Measurements from ENCODE around the gene RALGAPA1.

Gene RALGAPA1

DNA sequence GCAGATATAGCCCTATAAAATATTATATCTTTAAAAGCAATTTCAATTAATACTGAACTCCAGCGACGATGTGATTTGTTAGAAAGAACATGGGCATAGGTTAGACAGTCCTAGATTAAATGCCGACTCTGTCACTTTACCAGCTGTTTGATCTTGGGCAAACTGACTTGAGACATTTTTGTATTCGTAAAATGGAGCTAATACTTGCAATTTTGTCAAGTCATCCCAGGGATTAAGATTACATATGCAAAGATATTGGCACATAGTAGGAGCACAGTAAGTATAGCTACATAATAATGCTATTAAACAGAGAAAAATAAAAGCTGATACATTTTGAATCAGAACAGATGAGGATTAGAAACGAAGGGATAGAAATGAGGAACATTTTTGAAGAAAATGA, 266.1 kb downstream of the RALGAPA1 start:
- DNase-seq (ENCODE audit: extremely low read depth, low read depth), result no peak
- TF ChIP-seq, protein P1, sequence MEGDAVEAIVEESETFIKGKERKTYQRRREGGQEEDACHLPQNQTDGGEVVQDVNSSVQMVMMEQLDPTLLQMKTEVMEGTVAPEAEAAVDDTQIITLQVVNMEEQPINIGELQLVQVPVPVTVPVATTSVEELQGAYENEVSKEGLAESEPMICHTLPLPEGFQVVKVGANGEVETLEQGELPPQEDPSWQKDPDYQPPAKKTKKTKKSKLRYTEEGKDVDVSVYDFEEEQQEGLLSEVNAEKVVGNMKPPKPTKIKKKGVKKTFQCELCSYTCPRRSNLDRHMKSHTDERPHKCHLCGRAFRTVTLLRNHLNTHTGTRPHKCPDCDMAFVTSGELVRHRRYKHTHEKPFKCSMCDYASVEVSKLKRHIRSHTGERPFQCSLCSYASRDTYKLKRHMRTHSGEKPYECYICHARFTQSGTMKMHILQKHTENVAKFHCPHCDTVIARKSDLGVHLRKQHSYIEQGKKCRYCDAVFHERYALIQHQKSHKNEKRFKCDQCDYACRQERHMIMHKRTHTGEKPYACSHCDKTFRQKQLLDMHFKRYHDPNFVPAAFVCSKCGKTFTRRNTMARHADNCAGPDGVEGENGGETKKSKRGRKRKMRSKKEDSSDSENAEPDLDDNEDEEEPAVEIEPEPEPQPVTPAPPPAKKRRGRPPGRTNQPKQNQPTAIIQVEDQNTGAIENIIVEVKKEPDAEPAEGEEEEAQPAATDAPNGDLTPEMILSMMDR (IDR thresholded peaks at IDR 0.05; ENCODE audit: low read depth, low read length), result no peak

DNA sequence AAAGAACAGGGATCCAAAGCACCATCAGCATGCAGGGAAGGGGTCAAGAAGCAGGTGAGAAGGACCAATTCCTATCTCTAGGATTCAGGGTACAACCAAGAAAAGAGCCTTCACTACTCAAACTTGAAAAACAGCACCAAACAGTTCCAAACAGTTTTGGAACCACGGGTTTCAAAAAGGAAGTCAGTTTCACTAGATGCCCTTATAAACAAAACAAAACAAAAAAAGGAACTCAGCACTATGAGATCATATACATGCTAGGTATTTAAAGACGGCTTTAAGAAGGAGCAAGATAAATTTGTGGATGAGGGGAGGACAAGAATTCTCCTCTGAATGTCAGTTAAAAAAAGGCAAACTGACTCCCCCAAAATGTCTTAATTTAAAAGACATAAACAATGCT, 269.1 kb downstream of the RALGAPA1 start:
- TF ChIP-seq, protein P1 (IDR thresholded peaks at IDR 0.05; ENCODE audit: low read depth, low read length), result no peak
- DNase-seq (ENCODE audit: extremely low read depth, low read depth), result no peak

- TF ChIP-seq, protein P1 (IDR thresholded peaks at IDR 0.05; ENCODE audit: low read depth, low read length), result no peak
- DNase-seq (ENCODE audit: extremely low read depth, low read depth), result no peak
These were observed 273.5 kb downstream of the RALGAPA1 start for GRCh38 chr14:35535483-35536112.

DNA sequence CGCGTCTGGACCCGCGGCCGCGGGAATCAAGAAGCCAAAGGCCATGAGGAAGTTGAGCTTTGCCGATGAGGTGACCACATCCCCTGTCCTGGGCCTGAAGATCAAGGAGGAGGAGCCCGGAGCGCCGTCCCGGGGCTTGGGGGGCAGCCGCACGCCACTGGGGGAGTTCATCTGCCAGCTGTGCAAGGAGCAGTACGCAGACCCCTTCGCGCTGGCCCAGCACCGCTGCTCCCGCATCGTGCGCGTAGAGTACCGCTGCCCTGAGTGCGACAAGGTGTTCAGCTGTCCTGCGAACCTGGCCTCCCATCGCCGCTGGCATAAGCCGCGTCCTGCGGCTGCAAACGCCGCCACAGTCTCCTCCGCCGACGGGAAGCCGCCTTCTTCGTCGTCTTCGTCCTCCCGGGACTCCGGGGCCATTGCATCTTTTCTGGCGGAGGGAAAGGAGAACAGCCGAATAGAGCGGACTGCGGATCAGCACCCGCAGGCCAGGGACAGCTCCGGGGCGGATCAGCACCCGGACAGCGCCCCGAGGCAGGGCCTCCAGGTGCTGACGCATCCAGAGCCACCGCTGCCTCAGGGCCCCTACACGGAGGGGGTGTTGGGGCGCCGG, 274.1 kb downstream of the RALGAPA1 start:
- peak; percentile 12 for DNase-seq (ENCODE audit: extremely low read depth, low read depth)

DNA sequence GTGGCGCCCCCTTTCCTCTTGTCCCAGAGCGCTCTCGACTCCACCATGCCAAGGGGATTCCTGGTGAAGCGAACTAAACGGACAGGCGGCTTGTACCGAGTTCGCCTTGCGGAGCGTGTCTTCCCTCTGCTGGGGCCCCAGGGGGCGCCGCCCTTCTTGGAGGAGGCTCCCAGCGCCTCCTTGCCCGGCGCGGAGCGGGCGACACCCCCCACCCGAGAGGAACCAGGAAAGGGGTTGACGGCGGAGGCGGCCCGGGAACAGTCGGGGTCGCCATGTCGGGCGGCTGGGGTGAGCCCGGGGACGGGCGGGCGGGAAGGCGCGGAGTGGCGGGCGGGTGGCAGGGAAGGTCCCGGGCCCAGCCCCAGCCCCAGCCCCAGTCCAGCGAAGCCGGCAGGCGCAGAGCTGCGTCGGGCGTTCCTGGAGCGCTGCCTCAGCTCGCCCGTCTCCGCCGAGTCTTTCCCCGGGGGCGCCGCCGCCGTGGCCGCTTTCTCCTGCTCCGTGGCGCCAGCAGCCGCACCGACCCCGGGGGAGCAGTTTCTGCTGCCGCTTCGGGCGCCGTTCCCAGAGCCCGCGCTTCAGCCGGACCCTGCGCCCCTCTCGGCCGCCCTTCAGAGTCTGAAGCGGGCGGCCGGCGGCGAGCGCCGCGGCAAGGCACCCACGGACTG, 274.8 kb downstream of the RALGAPA1 start:
- TF ChIP-seq, protein P1 (IDR thresholded peaks at IDR 0.05; ENCODE audit: low read depth, low read length), result no peak

More for the DNA sequence above, 274.1 kb downstream of the RALGAPA1 start:
- TF ChIP-seq, protein P1 (IDR thresholded peaks at IDR 0.05; ENCODE audit: low read depth, low read length), result no peak

GRCh38 chr14:35533357-35534207, 275.5 kb downstream of the RALGAPA1 start, which contains the start of gene INSM2:
Gene INSM2, plus strand, starts transcription at chr14:35534164. Its CDS starts 89 bp downstream, at chr14:35534253.
- no peak for DNase-seq (ENCODE audit: extremely low read depth, low read depth)
- TF ChIP-seq, protein P1 (IDR thresholded peaks at IDR 0.05; ENCODE audit: low read depth, low read length), result no peak

More for the DNA sequence above, 274.8 kb downstream of the RALGAPA1 start:
- DNase-seq (ENCODE audit: extremely low read depth, low read depth), result no peak
